GM20431 (cell line): ENCODE data around the gene KIF16B.

Experiments
- in situ Hi-C: fragments of 300-500 bp; cut with MseI, MboI; formaldehyde crosslinking; loops from one replicate; pipeline ENCODE4 v1.15.0; 2020; ENCODE audit warnings: low sequenced_read_pairs; ENCODE audit not compliant: unreplicated experiment

The KIF16B gene

GRCh38 chr20:16555754-16556153 is 17.5 kb downstream of the KIF16B start:
- in situ Hi-C loops: no loop called here

GRCh38 chr20:16554766-16555543 is 18.3 kb downstream of the KIF16B start:
- in situ Hi-C loops: no loop called here

- in situ Hi-C loops: no loop called here
Measured at GRCh38 chr20:16553684-16554083, 19.6 kb downstream of the KIF16B start.

- in situ Hi-C loops: no loop called here
Measured at GRCh38 chr20:16553101-16553500, 20.1 kb downstream of the KIF16B start.

GRCh38 chr20:16552015-16552414 is 21.2 kb downstream of the KIF16B start:
- in situ Hi-C loops: no loop called here

- in situ Hi-C loops: no loop called here
Measured at GRCh38 chr20:16551607-16552006, 21.6 kb downstream of the KIF16B start.

- in situ Hi-C loops: no loop called here
Measured at GRCh38 chr20:16548068-16548672, 25.1 kb downstream of the KIF16B start.

GRCh38 chr20:16544949-16545348 is 28.3 kb downstream of the KIF16B start:
- in situ Hi-C loops: no loop called here

- in situ Hi-C loops: no loop called here
Measured at GRCh38 chr20:16542477-16542876, 30.8 kb downstream of the KIF16B start.

- in situ Hi-C loops: no loop called here
Measured at GRCh38 chr20:16541878-16542277, 31.4 kb downstream of the KIF16B start.

- in situ Hi-C loops: no loop called here
Measured at GRCh38 chr20:16541226-16541625, 32.0 kb downstream of the KIF16B start.

GRCh38 chr20:16539280-16540021 is 33.8 kb downstream of the KIF16B start:
- in situ Hi-C loops: no loop called here

- in situ Hi-C loops: no loop called here
Measured at GRCh38 chr20:16538779-16539178, 34.5 kb downstream of the KIF16B start.

- in situ Hi-C loops: no loop called here
Measured at GRCh38 chr20:16537918-16538317, 35.3 kb downstream of the KIF16B start.

GRCh38 chr20:16537025-16537665 is 36.1 kb downstream of the KIF16B start:
- in situ Hi-C loops: no loop called here

- in situ Hi-C loops: no loop called here
Measured at GRCh38 chr20:16535277-16535676, 38.0 kb downstream of the KIF16B start.

- in situ Hi-C loops: no loop called here
Measured at GRCh38 chr20:16533502-16533901, 39.7 kb downstream of the KIF16B start.

- in situ Hi-C loops: no loop called here
Measured at GRCh38 chr20:16531485-16531884, 41.8 kb downstream of the KIF16B start.

- in situ Hi-C loops: no loop called here
Measured at GRCh38 chr20:16530201-16530681, 43.0 kb downstream of the KIF16B start.

GRCh38 chr20:16528078-16528477 is 45.2 kb downstream of the KIF16B start:
- in situ Hi-C loops: no loop called here
